ENCODE measurements around the gene JMJD1C. TPM values are rescaled to one million over a fixed set of nuclear protein-coding genes. Genes with fewer than 3 reads are reported as not detected.

Gene JMJD1C
- total RNA-seq, 2 experiments from 2014 or later: 389 to 399 TPM

DNA sequence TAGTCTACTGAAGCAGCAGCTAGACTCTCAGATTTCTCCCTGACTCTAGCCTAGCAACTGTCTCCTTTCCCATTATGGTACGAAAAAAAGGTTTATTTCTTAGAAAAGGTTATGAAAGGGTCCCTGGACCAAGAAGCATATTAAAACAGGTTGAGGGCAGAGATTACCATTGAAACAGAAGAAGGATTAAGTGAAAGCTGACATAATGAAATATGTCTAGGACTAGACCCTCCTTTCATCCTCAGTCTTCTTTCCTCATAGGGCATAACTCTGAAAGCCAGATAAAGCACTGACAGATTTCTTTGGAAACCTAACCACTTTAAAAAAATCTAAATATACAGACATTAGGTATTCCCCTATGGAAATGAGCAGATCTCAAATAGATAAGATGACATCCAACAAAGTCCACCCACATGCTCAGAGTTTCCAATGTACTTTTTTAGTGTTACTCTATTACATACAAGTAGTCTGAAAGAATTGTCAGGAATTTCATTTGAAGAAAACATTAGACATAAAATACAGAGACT, 58.6 kb downstream of the JMJD1C start:
- peaks cover 33% of the 10 kb centered on the region for H3K4me1 Mint-ChIP-seq (ENCODE audit: low read depth)
- no peaks in the 10 kb centered on the region for H3K27me3 ChIP-seq (ENCODE audit: control insufficient read depth in 1 of 2, insufficient read depth in 2 of 2, low read length in 2 of 2)
- no peaks in the 10 kb centered on the region for H3K9me3 Mint-ChIP-seq
- no peak overlapping the region for H3K4me3 Mint-ChIP-seq
- DNase-seq (no peak), ATAC-seq (ENCODE audit: poor library complexity) (no peak)
- peaks cover 10% of the 10 kb centered on the region for H3K36me3 Mint-ChIP-seq (ENCODE audit: low read depth)
- no peaks in the 10 kb centered on the region for H3K9me3 ChIP-seq (ENCODE audit: control insufficient read depth in 1 of 2, insufficient read depth in 1 of 2, low read length in 2 of 2)
- POLR2A ChIA-PET: no interaction called here
- no peak overlapping the region for H3K27ac Mint-ChIP-seq
- H3K27me3 Mint-ChIP-seq: no peaks in the 10 kb centered on the region
- CTCF ChIA-PET: no interaction called here
- H3K4me3 ChIP-seq (ENCODE audit: low read length): no peak overlapping the region
- intact Hi-C loops (cut with DNase I, micrococcal nuclease): no loop called here
- no peaks in the 10 kb centered on the region for H3K4me1 ChIP-seq (ENCODE audit: insufficient read depth, low read length)
- H3K27ac ChIP-seq (ENCODE audit: low read depth in 1 of 2, low read length in 2 of 2): no peak overlapping the region
- no peaks in the 10 kb centered on the region for H3K36me3 ChIP-seq (ENCODE audit: insufficient read depth, low read length)
- TF ChIP-seq, protein P1, sequence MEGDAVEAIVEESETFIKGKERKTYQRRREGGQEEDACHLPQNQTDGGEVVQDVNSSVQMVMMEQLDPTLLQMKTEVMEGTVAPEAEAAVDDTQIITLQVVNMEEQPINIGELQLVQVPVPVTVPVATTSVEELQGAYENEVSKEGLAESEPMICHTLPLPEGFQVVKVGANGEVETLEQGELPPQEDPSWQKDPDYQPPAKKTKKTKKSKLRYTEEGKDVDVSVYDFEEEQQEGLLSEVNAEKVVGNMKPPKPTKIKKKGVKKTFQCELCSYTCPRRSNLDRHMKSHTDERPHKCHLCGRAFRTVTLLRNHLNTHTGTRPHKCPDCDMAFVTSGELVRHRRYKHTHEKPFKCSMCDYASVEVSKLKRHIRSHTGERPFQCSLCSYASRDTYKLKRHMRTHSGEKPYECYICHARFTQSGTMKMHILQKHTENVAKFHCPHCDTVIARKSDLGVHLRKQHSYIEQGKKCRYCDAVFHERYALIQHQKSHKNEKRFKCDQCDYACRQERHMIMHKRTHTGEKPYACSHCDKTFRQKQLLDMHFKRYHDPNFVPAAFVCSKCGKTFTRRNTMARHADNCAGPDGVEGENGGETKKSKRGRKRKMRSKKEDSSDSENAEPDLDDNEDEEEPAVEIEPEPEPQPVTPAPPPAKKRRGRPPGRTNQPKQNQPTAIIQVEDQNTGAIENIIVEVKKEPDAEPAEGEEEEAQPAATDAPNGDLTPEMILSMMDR (IDR thresholded peaks at IDR 0.05): no peak

DNA sequence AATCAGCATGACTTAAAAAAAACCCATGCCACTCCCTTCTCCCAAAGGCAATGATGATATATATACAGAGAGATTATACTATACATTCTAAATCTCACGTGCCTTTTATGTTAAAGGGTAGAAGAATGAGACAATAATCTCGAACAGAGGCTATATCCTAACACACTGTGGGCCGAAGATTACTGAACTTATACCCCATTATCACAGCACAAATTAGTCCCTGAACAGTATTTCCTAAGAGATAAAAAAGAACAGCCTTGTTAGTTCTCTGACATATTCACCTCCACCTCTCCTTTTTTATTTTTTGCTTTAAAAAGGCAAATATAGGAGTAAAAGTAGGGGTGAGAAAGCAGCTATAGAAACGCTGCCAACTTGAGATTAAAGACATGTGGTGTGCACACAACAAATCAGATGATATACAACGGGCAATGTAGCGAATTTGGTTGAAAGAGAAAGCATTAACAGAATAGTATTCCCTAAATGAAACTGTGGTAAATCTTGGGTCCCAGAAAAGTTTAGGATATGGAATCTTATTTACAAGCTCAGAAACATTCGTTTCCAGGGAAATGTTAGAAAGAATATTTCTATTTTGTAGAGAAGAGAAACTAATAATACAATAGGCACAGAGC, 69.5 kb downstream of the JMJD1C start:
- H3K4me3 Mint-ChIP-seq: no peak overlapping the region
- H3K4me1 Mint-ChIP-seq (ENCODE audit: low read depth): peaks cover 25% of the 10 kb centered on the region
- H3K27ac ChIP-seq (ENCODE audit: low read depth in 1 of 2, low read length in 2 of 2): no peak overlapping the region
- no peak overlapping the region for H3K27ac Mint-ChIP-seq
- H3K27me3 ChIP-seq (ENCODE audit: control insufficient read depth in 1 of 2, insufficient read depth in 2 of 2, low read length in 2 of 2): no peaks in the 10 kb centered on the region
- peaks cover 4% of the 10 kb centered on the region for H3K9me3 Mint-ChIP-seq
- no peaks in the 10 kb centered on the region for H3K27me3 Mint-ChIP-seq
- no peaks in the 10 kb centered on the region for H3K9me3 ChIP-seq (ENCODE audit: control insufficient read depth in 1 of 2, insufficient read depth in 1 of 2, low read length in 2 of 2)
- no peak for DNase-seq
- TF ChIP-seq, protein P1 (IDR thresholded peaks at IDR 0.05): no peak
- no peak overlapping the region for H3K4me3 ChIP-seq (ENCODE audit: low read length)
- H3K4me1 ChIP-seq (ENCODE audit: insufficient read depth, low read length): peaks cover 3% of the 10 kb centered on the region
- no peaks in the 10 kb centered on the region for H3K36me3 ChIP-seq (ENCODE audit: insufficient read depth, low read length)
- peaks cover 17% of the 10 kb centered on the region for H3K36me3 Mint-ChIP-seq (ENCODE audit: low read depth)
- no peak for ATAC-seq (ENCODE audit: poor library complexity)
- ChIA-PET POLR2A (no interaction called here), CTCF (no interaction called here)
- intact Hi-C loops (cut with DNase I, micrococcal nuclease): no loop called here

DNA sequence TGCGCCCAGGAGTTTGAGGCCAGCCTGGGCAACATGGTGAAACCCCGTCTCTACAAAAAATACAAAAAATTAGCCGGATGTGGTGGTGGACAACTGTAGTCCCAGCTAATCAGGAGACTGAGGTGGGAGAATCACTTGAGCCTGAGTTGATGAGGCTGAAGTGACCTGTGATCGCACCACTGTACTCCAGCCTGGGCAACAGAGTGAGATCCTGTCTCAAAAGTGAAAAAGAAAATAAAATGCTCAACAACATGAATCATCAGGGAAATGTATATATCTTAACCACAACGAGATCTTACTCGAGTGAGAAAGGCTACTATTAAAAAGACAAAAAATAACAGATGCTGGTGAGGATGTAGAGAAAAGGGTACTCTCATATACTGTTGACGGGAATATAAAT, 72.7 kb downstream of the JMJD1C start:
- ChIA-PET CTCF (no interaction called here), POLR2A (no interaction called here)
- H3K4me1 Mint-ChIP-seq (ENCODE audit: low read depth): peaks cover 48% of the 10 kb centered on the region
- H3K36me3 Mint-ChIP-seq (ENCODE audit: low read depth): peaks cover 43% of the 10 kb centered on the region
- no peak overlapping the region for H3K4me3 Mint-ChIP-seq
- TF ChIP-seq, protein P1 (IDR thresholded peaks at IDR 0.05): no peak
- no peaks in the 10 kb centered on the region for H3K27me3 Mint-ChIP-seq
- Histone ChIP-seq H3K9me3 (ENCODE audit: control insufficient read depth in 1 of 2, insufficient read depth in 1 of 2, low read length in 2 of 2) (no peaks in the 10 kb centered on the region), H3K27me3 (ENCODE audit: control insufficient read depth in 1 of 2, insufficient read depth in 2 of 2, low read length in 2 of 2) (no peaks in the 10 kb centered on the region), H3K27ac (ENCODE audit: low read depth in 1 of 2, low read length in 2 of 2) (no peak overlapping the region), H3K36me3 (ENCODE audit: insufficient read depth, low read length) (no peaks in the 10 kb centered on the region), H3K4me3 (ENCODE audit: low read length) (no peak overlapping the region), H3K4me1 (ENCODE audit: insufficient read depth, low read length) (peaks cover 7% of the 10 kb centered on the region)
- no peak overlapping the region for H3K27ac Mint-ChIP-seq
- peaks cover 14% of the 10 kb centered on the region for H3K9me3 Mint-ChIP-seq
- ATAC-seq (ENCODE audit: poor library complexity): no peak
- intact Hi-C loops (cut with DNase I, micrococcal nuclease): no loop called here
- no peak for DNase-seq

Data from CD4-positive, alpha-beta T cell (primary cell).